Type B pancreatic cell (in vitro differentiated cells): ENCODE results near the gene LCE1D. TPM values are rescaled to one million over a fixed set of nuclear protein-coding genes. Genes with fewer than 3 reads are reported as not detected.

Experiments
- DNase-seq: peaks from one replicate; pipeline ENCODE4 v3.0.0; 2021; ENCODE audit warnings: mixed read lengths; ENCODE audit not compliant: unreplicated experiment; ENCODE audit errors: extremely low spot score
- H3K27ac Mint-ChIP-seq: 2 replicates; pipeline ENCODE4 v1.8.0; 2021; ENCODE audit warnings: mild to moderate bottlenecking, mixed read lengths
- H3K27me3 Mint-ChIP-seq: 2 replicates; pipeline ENCODE4 v1.8.0; 2021; ENCODE audit warnings: mixed read lengths
- H3K36me3 Mint-ChIP-seq: 2 replicates; pipeline ENCODE4 v1.8.0; 2021; ENCODE audit warnings: mixed read lengths
- H3K4me1 Mint-ChIP-seq: one replicate; pipeline ENCODE4 v1.8.0; 2021; ENCODE audit warnings: mixed read lengths; ENCODE audit not compliant: unreplicated experiment
- H3K4me3 Mint-ChIP-seq: 2 replicates; pipeline ENCODE4 v1.8.0; 2021; ENCODE audit warnings: mild to moderate bottlenecking, mixed read lengths
- H3K9me3 Mint-ChIP-seq: 2 replicates; pipeline ENCODE4 v1.8.0; 2021; ENCODE audit warnings: mixed read lengths
- total RNA-seq: library from RNA; stranded (reverse); gene quantifications from 2 replicates; pipeline ENCODE4 v1.2.1, GENCODE V29; 2021; ENCODE audit warnings: low replicate concordance
- TF ChIP-seq, protein P1 (sequence below): fragments of 200-600 bp; sonication (generic); conservative IDR thresholded peaks from 2 replicates; pipeline ENCODE4 v1.5.0; 2021; ENCODE audit warnings: antibody characterized with exemption, mild to moderate bottlenecking

The LCE1D gene
- total RNA-seq, 1 donor from 2014 or later, result not detected

- H3K9me3 Mint-ChIP-seq, result no peaks in the 10 kb centered on the region
- no peaks in the 10 kb centered on the region for H3K4me1 Mint-ChIP-seq
- H3K4me3 Mint-ChIP-seq, result no peak within 1 kb of the TSS
- no peak within 1 kb of the TSS for H3K27ac Mint-ChIP-seq
- no peaks in the 10 kb centered on the region for H3K27me3 Mint-ChIP-seq
- TF ChIP-seq, protein P1, sequence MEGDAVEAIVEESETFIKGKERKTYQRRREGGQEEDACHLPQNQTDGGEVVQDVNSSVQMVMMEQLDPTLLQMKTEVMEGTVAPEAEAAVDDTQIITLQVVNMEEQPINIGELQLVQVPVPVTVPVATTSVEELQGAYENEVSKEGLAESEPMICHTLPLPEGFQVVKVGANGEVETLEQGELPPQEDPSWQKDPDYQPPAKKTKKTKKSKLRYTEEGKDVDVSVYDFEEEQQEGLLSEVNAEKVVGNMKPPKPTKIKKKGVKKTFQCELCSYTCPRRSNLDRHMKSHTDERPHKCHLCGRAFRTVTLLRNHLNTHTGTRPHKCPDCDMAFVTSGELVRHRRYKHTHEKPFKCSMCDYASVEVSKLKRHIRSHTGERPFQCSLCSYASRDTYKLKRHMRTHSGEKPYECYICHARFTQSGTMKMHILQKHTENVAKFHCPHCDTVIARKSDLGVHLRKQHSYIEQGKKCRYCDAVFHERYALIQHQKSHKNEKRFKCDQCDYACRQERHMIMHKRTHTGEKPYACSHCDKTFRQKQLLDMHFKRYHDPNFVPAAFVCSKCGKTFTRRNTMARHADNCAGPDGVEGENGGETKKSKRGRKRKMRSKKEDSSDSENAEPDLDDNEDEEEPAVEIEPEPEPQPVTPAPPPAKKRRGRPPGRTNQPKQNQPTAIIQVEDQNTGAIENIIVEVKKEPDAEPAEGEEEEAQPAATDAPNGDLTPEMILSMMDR, result no peak
- no peak for DNase-seq
- H3K36me3 Mint-ChIP-seq, result no peaks in the 10 kb centered on the region
Measured at GRCh38 chr1:152842556-152842955, 46.0 kb downstream of the LCE1D start, which contains the start of gene LCE6A. Gene LCE6A (plus strand): TSS chr1:152842856. CDS start chr1:152843521, 665 bp downstream.

Other genes starting within 250 kb of the LCE1D start
- not detected in 2 replicates for gene LCE3E, start 229.9 kb upstream of the LCE1D start, total RNA-seq
- not detected in 2 replicates for gene LCE3D, start 216.2 kb upstream of the LCE1D start, total RNA-seq
- gene LCE3C, start 196.5 kb upstream of the LCE1D start, total RNA-seq, result not detected in 2 replicates
- gene LCE3B, start 182.9 kb upstream of the LCE1D start, total RNA-seq, result not detected in 2 replicates
- not detected in 2 replicates for gene LCE3A, start 173.6 kb upstream of the LCE1D start, total RNA-seq
- gene LCE2D, start 133.3 kb upstream of the LCE1D start, total RNA-seq, result not detected in 2 replicates
- not detected in 2 replicates for gene LCE2C, start 121.4 kb upstream of the LCE1D start, total RNA-seq
- not detected in 2 replicates for gene LCE2B, start 110.6 kb upstream of the LCE1D start, total RNA-seq
- gene LCE2A, start 98.4 kb upstream of the LCE1D start, total RNA-seq, result not detected in 2 replicates
- not detected in 2 replicates for gene LCE4A, start 88.6 kb upstream of the LCE1D start, total RNA-seq
- not detected in 2 replicates for gene KPRP, start 38.7 kb upstream of the LCE1D start, total RNA-seq
- gene LCE1F, start 21.6 kb upstream of the LCE1D start, total RNA-seq, result not detected in 2 replicates
- gene LCE1E, start 10.5 kb upstream of the LCE1D start, total RNA-seq, result not detected in 2 replicates
- not detected in 2 replicates for gene LCE1C, start 9.9 kb downstream of the LCE1D start, total RNA-seq
- not detected in 2 replicates for gene LCE1B, start 15.2 kb downstream of the LCE1D start, total RNA-seq
- not detected in 2 replicates for gene LCE1A, start 30.8 kb downstream of the LCE1D start, total RNA-seq
- not detected in 2 replicates for gene LCE6A, start 46.1 kb downstream of the LCE1D start, total RNA-seq
- not detected in 2 replicates for gene LCE7A, start 63.3 kb downstream of the LCE1D start, total RNA-seq
- not detected in 2 replicates for gene SMCP, start 81.6 kb downstream of the LCE1D start, total RNA-seq
- 10.9 and 19.3 TPM in 2 replicates for gene IVL, start 111.8 kb downstream of the LCE1D start, total RNA-seq
- not detected in 2 replicates for gene SPRR5, start 150.5 kb downstream of the LCE1D start, total RNA-seq
- gene SPRR4, start 173.9 kb downstream of the LCE1D start, total RNA-seq, result not detected in 2 replicates
- 22.2 and 36.3 TPM in 2 replicates for gene SPRR1A, start 187.4 kb downstream of the LCE1D start, total RNA-seq
- gene SPRR3, start 205.0 kb downstream of the LCE1D start, total RNA-seq, result 155 and 164 TPM in 2 replicates
- gene SPRR1B, start 234.5 kb downstream of the LCE1D start, total RNA-seq, result 93.7 and 274 TPM in 2 replicates
- 1.6 TPM in 1 of 2 replicates, not detected in the other for gene SPRR2D, start 244.4 kb downstream of the LCE1D start, total RNA-seq